ENCODE data around the gene PER1. TPM values are rescaled to one million over a fixed set of nuclear protein-coding genes. Genes with fewer than 3 reads are reported as not detected.

Gene PER1
- total and polyA plus RNA-seq, 2 of the 13 experiments (the other 11 are each of a cell fraction or from before 2014, with no cell fraction given): 2.6 to 3.6 TPM

- TF ChIP-seq ZNF431 (CRISPR knock-in tag; IDR thresholded peaks at IDR 0.05; ENCODE audit: borderline replicate concordance, low read depth): no peak; the same call in 1 of the 2 replicates
- TF ChIP-seq ZFP41 (CRISPR knock-in tag; IDR thresholded peaks at IDR 0.05; ENCODE audit: borderline replicate concordance): 0 out of 2 replicates have a peak, but pooled peaks have one; percentile 26
- TF ChIP-seq ZSCAN21 (CRISPR knock-in tag; IDR thresholded peaks at IDR 0.05; ENCODE audit: borderline replicate concordance): peak; percentile 79; the same call in 1 of the 2 replicates
- TF ChIP-seq RBAK (CRISPR knock-in tag; IDR thresholded peaks at IDR 0.05): 0 out of 2 replicates have a peak, but pooled peaks have one; percentile 20
- peak; percentile 87 for TF ChIP-seq MAX (IDR thresholded peaks at IDR 0.05)
- TF ChIP-seq SALL1 (CRISPR knock-in tag; IDR thresholded peaks at IDR 0.05): peak; percentile 76
- TF ChIP-seq ARID3A (IDR thresholded peaks at IDR 0.05; ENCODE audit: low read depth, low read length): peak; percentile 56; the same call in 1 of the 2 replicates
- peak; percentile 76 for TF ChIP-seq PITX1 (CRISPR knock-in tag; IDR thresholded peaks at IDR 0.05)
- TF ChIP-seq ZNF180 (CRISPR knock-in tag; IDR thresholded peaks at IDR 0.05; ENCODE audit: borderline replicate concordance, low read depth): no peak
- peak; percentile 82; the same call in 1 of the 2 replicates for TF ChIP-seq ZNF543 (CRISPR knock-in tag; IDR thresholded peaks at IDR 0.05)
- TF ChIP-seq ZNF20 (CRISPR knock-in tag; IDR thresholded peaks at IDR 0.05): no peak
- TF ChIP-seq WIZ (CRISPR knock-in tag; IDR thresholded peaks at IDR 0.05): no peak
- TF ChIP-seq LRRFIP1 (CRISPR knock-in tag; conservative IDR thresholded peaks at IDR 0.05): no peak
- peak; percentile 84 for TF ChIP-seq SALL2 (CRISPR knock-in tag; IDR thresholded peaks at IDR 0.05)
- no peak for TF ChIP-seq E2F5 (CRISPR knock-in tag; conservative IDR thresholded peaks at IDR 0.05)
- TF ChIP-seq FLYWCH1 (CRISPR knock-in tag; IDR thresholded peaks at IDR 0.05): 0 out of 2 replicates have a peak, but pooled peaks have one; percentile 40
- TF ChIP-seq SMC3 (IDR thresholded peaks at IDR 0.05; ENCODE audit: low read length): peak; percentile 82
- 0 out of 2 replicates have a peak, but pooled peaks have one; percentile 75 for TF ChIP-seq ZNF160 (CRISPR knock-in tag; IDR thresholded peaks at IDR 0.05)
- no peak for TF ChIP-seq PRDM10 (CRISPR knock-in tag; IDR thresholded peaks at IDR 0.05; ENCODE audit: low read depth)
- TF ChIP-seq ZNF350 (CRISPR knock-in tag; IDR thresholded peaks at IDR 0.05; ENCODE audit: borderline replicate concordance, low read depth): peak; percentile 89; the same call in 1 of the 2 replicates
Measured at GRCh38 chr17:8138672-8139371, 13.4 kb downstream of the PER1 start (continued).

Measured in HepG2 (cell line).